HepG2 (cell line): ENCODE results near the gene USP1. TPM values are rescaled to one million over a fixed set of nuclear protein-coding genes. Genes with fewer than 3 reads are reported as not detected.

Experiments
- ATF6 ChIP-seq: sonication (generic); formaldehyde crosslinking; conservative IDR thresholded peaks from 2 replicates; pipeline ENCODE4 v1.4.0; 2020; ENCODE audit warnings: missing genetic modification reagents
- CREB3 ChIP-seq: sonication (generic); formaldehyde crosslinking; IDR thresholded peaks from 2 replicates; pipeline ENCODE4 v1.5.0; 2020; ENCODE audit warnings: missing genetic modification reagents
- DMAP1 ChIP-seq: IDR thresholded peaks from 2 replicates; pipeline ENCODE4 v1.6.1; 2016
- GPN1 ChIP-seq: sonication (generic); formaldehyde crosslinking; IDR thresholded peaks from 2 replicates; pipeline ENCODE4 v1.5.1; 2020; ENCODE audit warnings: missing genetic modification reagents, borderline replicate concordance
- JUND ChIP-seq: sonication (generic); formaldehyde crosslinking; IDR thresholded peaks from 2 replicates; pipeline ENCODE4 v1.8.0; 2022; ENCODE audit warnings: mild to moderate bottlenecking, missing genetic modification reagents
- NFAT5 ChIP-seq: sonication (generic); formaldehyde crosslinking; IDR thresholded peaks from 2 replicates; pipeline ENCODE4 v1.4.0; 2020; ENCODE audit warnings: missing genetic modification reagents
- NR0B2 ChIP-seq: sonication (generic); formaldehyde crosslinking; IDR thresholded peaks from 2 replicates; pipeline ENCODE4 v1.4.0; 2020; ENCODE audit warnings: mild to moderate bottlenecking, missing genetic modification reagents
- PITX1 ChIP-seq: sonication (generic); formaldehyde crosslinking; IDR thresholded peaks from 2 replicates; pipeline ENCODE4 v1.5.1; 2020; ENCODE audit warnings: mild to moderate bottlenecking, missing genetic modification reagents
- RCOR2 ChIP-seq: IDR thresholded peaks from 2 replicates; pipeline ENCODE4 v1.6.1; 2016; ENCODE audit warnings: missing biosample characterization, missing genetic modification reagents
- RFX3 ChIP-seq: IDR thresholded peaks from 2 replicates; pipeline ENCODE4 v1.6.1; 2016; ENCODE audit warnings: missing biosample characterization, missing genetic modification reagents
- SIX4 ChIP-seq: sonication (generic); formaldehyde crosslinking; IDR thresholded peaks from 2 replicates; pipeline ENCODE4 v1.4.0; 2020; ENCODE audit warnings: missing genetic modification reagents
- SPEN ChIP-seq: sonication (generic); formaldehyde crosslinking; IDR thresholded peaks from 2 replicates; pipeline ENCODE4 v1.5.1; 2020; ENCODE audit warnings: low read depth, mild to moderate bottlenecking, missing genetic modification reagents
- TFDP1 ChIP-seq: IDR thresholded peaks from 2 replicates; pipeline ENCODE4 v1.6.1; 2016; ENCODE audit warnings: missing compliant biosample characterization, missing genetic modification reagents, borderline replicate concordance
- THAP9 ChIP-seq: sonication (generic); formaldehyde crosslinking; IDR thresholded peaks from 2 replicates; pipeline ENCODE4; 2020; ENCODE audit warnings: missing genetic modification reagents, mild to moderate bottlenecking, borderline replicate concordance
- ZFP62 ChIP-seq: sonication (generic); formaldehyde crosslinking; IDR thresholded peaks from 2 replicates; pipeline ENCODE4 v1.4.0; 2020; ENCODE audit warnings: missing genetic modification reagents
- ZNF382 ChIP-seq: sonication (generic); formaldehyde crosslinking; IDR thresholded peaks from 2 replicates; pipeline ENCODE4 v1.5.0; 2020; ENCODE audit warnings: missing genetic modification reagents, mild to moderate bottlenecking, borderline replicate concordance
- polyA plus RNA-seq, 8 experiments: library from polyadenylated mRNA; depleted of rRNA in 3 of 8; stranded (reverse) in 7 of 8; unstranded in 1 of 8; fragments of >200 nt; fragmentation: Illumina TruSeq in 4 of 8; extraction: Trizol in 4 of 8; gene quantifications; 2 replicates each; pipeline versions ENCODE4 v1.2.1 to v1.2.3, GENCODE V29; 2011 to 2016; ENCODE audit warnings: low read depth in 4 of 8, missing spikeins in 1 of 8, mixed read lengths in 1 of 8; ENCODE audit not compliant: insufficient read depth in 1 of 8
- total RNA-seq, 5 experiments: library from RNA; depleted of rRNA; stranded (reverse); fragments of >200 nt; fragmentation: Illumina TruSeq; extraction: Trizol; gene quantifications; 2 replicates each; pipeline ENCODE4 v1.2.3, GENCODE V29; 2016; ENCODE audit warnings: low read depth in 1 of 5

Gene USP1
- total and polyA plus RNA-seq, 2 of the 13 experiments (the other 11 are each of a cell fraction or from before 2014, with no cell fraction given) = 9.0 to 64.6 TPM

GRCh38 chr1:62436039-62436465, 797 bp upstream of the USP1 start (continued):
- TF ChIP-seq SPEN (CRISPR knock-in tag) (peak; percentile 16; the same call in 1 of the 2 replicates), NFAT5 (CRISPR knock-in tag) (peak; percentile 91), GPN1 (CRISPR knock-in tag) (peak; percentile 70; the same call in 1 of the 2 replicates), RCOR2 (CRISPR knock-in tag) (0 out of 2 replicates have a peak, but pooled peaks have one; percentile 25), ZFP62 (CRISPR knock-in tag) (no peak), SIX4 (peak; percentile 61), NR0B2 (CRISPR knock-in tag) (no peak), ZNF382 (CRISPR knock-in tag) (no peak), TFDP1 (peak; percentile 53; the same call in 1 of the 2 replicates), CREB3 (CRISPR knock-in tag) (peak; percentile 46; the same call in 1 of the 2 replicates), PITX1 (peak; percentile 95), THAP9 (peak; percentile 58; the same call in 1 of the 2 replicates), DMAP1 (CRISPR knock-in tag) (no peak; the same call in 1 of the 2 replicates), RFX3 (no peak), JUND (no peak), ATF6 (CRISPR knock-in tag) (peak; percentile 66; the same call in 1 of the 2 replicates)
